Hepatocyte (in vitro differentiated cells): Measurements from ENCODE around the gene EWSR1. TPM values are rescaled to one million over a fixed set of nuclear protein-coding genes. Genes with fewer than 3 reads are reported as not detected.

ENCODE experiments used
- DNase-seq: peaks from one replicate; pipeline ENCODE4 v3.0.0-alpha.2; 2016; ENCODE audit warnings: low spot score
- H2AFZ ChIP-seq: fragments of 200-600 bp; sonication (generic); 2 replicates; pipeline ENCODE4 v1.6.0; 2016; ENCODE audit warnings: antibody characterized with exemption, mild to moderate bottlenecking
- H3K27ac ChIP-seq: fragments of 200-600 bp; sonication (generic); 2 replicates; pipeline ENCODE4 v1.5.1; 2016; ENCODE audit warnings: mild to moderate bottlenecking
- H3K27me3 ChIP-seq: fragments of 200-600 bp; sonication (generic); 2 replicates; pipeline ENCODE4 v1.6.1; 2016
- H3K36me3 ChIP-seq: fragments of 200-600 bp; sonication (generic); replicated peaks from 2 replicates; pipeline ENCODE4 v1.5.1; 2016; ENCODE audit warnings: low read depth; ENCODE audit not compliant: insufficient read depth
- H3K4me1 ChIP-seq: fragments of 200-600 bp; sonication (generic); 2 replicates; pipeline ENCODE4 v1.5.1; 2016; ENCODE audit warnings: mild to moderate bottlenecking, moderate library complexity; ENCODE audit not compliant: insufficient read depth
- H3K4me2 ChIP-seq: fragments of 200-600 bp; sonication (generic); 2 replicates; pipeline ENCODE4 v1.6.0; 2016
- H3K4me3 ChIP-seq: fragments of 200-600 bp; sonication (generic); 2 replicates; pipeline ENCODE4 v1.5.1; 2016; ENCODE audit warnings: mild to moderate bottlenecking
- H3K79me2 ChIP-seq: fragments of 200-600 bp; sonication (generic); 2 replicates; pipeline ENCODE4 v1.6.0; 2017; ENCODE audit warnings: mild to moderate bottlenecking
- H3K9me2 ChIP-seq: fragments of 200-600 bp; sonication (generic); replicated peaks from 2 replicates; pipeline ENCODE4 v1.6.0; 2017; ENCODE audit warnings: mild to moderate bottlenecking; ENCODE audit not compliant: insufficient read depth
- H3K9me3 ChIP-seq: fragments of 200-600 bp; sonication (generic); 2 replicates; pipeline ENCODE4 v1.5.1; 2016; ENCODE audit warnings: low read depth, mild to moderate bottlenecking
- H4K20me1 ChIP-seq: fragments of 200-600 bp; sonication (generic); 2 replicates; pipeline ENCODE4 v1.6.0; 2016; ENCODE audit warnings: mild to moderate bottlenecking; ENCODE audit not compliant: insufficient read depth, poor library complexity, severe bottlenecking
- EZH2 ChIP-seq: fragments of 200-600 bp; sonication (generic); IDR thresholded peaks from 2 replicates; pipeline ENCODE4 v1.6.1; 2016; ENCODE audit warnings: antibody characterized with exemption, mild to moderate bottlenecking, borderline replicate concordance
- EZH2phosphoT487 ChIP-seq: fragments of 200-600 bp; sonication (generic); IDR thresholded peaks from one replicate; pipeline ENCODE4 v1.6.1; 2018; ENCODE audit warnings: antibody characterized with exemption, mild to moderate bottlenecking, low read depth, moderate library complexity; ENCODE audit not compliant: unreplicated experiment, severe bottlenecking
- WGBS: methylation state at CpG from one replicate; pipeline ENCODE4 v1.1.6; 2016; ENCODE audit warnings: low lambda C conversion rate; ENCODE audit errors: missing lambda C conversion rate; 5-methylcytosine and 5-hydroxymethylcytosine counted together
- polyA plus RNA-seq: library from polyadenylated mRNA; unstranded; fragments of >200 nt; fragmentation: Nextera tagmentation; extraction: Ambion mirVana; gene quantifications from 2 replicates; pipeline ENCODE4 v1.2.1, GENCODE V29; 2016
- total RNA-seq: library from RNA; depleted of rRNA; stranded (reverse); fragments of >200 nt; gene quantifications from 2 replicates; pipeline ENCODE4 v1.2.3, GENCODE V29; 2014
- TF ChIP-seq, protein P1 (sequence below): fragments of 200-600 bp; sonication (generic); IDR thresholded peaks from 2 replicates; pipeline ENCODE4 v1.5.1; 2016; ENCODE audit warnings: antibody characterized with exemption, mild to moderate bottlenecking; ENCODE audit not compliant: poor library complexity

The EWSR1 gene
- total and polyA plus RNA-seq, 2 experiments from 2014 or later, result 161 to 269 TPM

DNA sequence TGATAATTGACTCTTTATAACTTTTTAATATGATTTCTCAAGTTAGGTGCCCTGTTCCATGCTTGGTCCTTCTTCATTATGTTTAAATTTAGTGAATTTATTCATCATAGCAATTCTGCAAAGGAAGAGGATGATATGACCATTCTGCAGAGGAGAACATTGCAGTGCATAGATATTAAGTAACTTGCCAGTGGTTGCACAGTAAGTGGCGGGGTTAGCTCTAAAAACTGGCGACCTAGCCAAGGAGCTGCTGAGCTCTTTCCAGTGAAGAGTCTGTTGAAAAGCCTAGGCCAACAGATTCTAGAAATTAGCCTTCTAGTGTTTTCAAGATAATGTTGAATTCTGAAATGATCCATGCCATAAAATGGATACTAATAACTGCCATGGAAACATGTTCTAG lies 4.6 kb downstream of the EWSR1 start:
- Histone ChIP-seq H3K4me3 (no peak overlapping the region), H3K27me3 (no peaks in the 10 kb centered on the region), H3K36me3 (no peaks in the 10 kb centered on the region), H4K20me1 (peaks cover 91% of the 10 kb centered on the region), H3K9me3 (no peaks in the 10 kb centered on the region), H3K27ac (no peak overlapping the region), H2AFZ (no peak overlapping the region), H3K79me2 (peaks cover 94% of the 10 kb centered on the region), H3K4me2 (peak overlapping the region; percentile 94), H3K9me2 (no peaks in the 10 kb centered on the region), H3K4me1 (peaks cover 44% of the 10 kb centered on the region)
- no peak for DNase-seq
- TF ChIP-seq EZH2phosphoT487 (no peak), EZH2 (no peak)
- TF ChIP-seq, protein P1, sequence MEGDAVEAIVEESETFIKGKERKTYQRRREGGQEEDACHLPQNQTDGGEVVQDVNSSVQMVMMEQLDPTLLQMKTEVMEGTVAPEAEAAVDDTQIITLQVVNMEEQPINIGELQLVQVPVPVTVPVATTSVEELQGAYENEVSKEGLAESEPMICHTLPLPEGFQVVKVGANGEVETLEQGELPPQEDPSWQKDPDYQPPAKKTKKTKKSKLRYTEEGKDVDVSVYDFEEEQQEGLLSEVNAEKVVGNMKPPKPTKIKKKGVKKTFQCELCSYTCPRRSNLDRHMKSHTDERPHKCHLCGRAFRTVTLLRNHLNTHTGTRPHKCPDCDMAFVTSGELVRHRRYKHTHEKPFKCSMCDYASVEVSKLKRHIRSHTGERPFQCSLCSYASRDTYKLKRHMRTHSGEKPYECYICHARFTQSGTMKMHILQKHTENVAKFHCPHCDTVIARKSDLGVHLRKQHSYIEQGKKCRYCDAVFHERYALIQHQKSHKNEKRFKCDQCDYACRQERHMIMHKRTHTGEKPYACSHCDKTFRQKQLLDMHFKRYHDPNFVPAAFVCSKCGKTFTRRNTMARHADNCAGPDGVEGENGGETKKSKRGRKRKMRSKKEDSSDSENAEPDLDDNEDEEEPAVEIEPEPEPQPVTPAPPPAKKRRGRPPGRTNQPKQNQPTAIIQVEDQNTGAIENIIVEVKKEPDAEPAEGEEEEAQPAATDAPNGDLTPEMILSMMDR, result no peak
- 92% methylated on average over 2 of the region's 2 CpGs for WGBS

DNA sequence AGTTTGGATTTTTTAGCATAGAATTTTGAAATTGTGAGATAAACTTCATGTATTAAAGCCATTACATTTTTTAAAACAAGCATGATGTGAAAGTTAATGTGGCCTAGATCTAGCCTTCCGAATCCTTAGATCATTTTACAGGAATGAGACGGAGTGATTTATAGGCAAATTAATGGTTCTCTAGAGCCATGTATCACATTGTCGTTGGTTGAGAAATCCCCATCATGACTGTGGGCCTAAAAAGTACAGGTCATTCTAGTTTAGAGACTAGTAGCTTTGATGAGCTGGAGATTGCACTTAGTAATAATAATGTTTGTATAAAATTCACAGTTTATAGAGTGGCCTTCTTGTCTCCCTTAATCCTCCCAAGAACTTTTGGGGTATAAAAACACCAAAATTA lies 7.1 kb downstream of the EWSR1 start:
- TF ChIP-seq EZH2 (no peak), EZH2phosphoT487 (no peak)
- TF ChIP-seq, protein P1, result no peak
- Histone ChIP-seq H3K79me2 (peaks cover 100% of the 10 kb centered on the region), H2AFZ (no peak overlapping the region), H3K9me2 (no peaks in the 10 kb centered on the region), H3K4me1 (peaks cover 37% of the 10 kb centered on the region), H3K4me3 (no peak overlapping the region), H4K20me1 (peaks cover 99% of the 10 kb centered on the region), H3K36me3 (no peaks in the 10 kb centered on the region), H3K27ac (no peak overlapping the region), H3K9me3 (no peaks in the 10 kb centered on the region), H3K27me3 (no peaks in the 10 kb centered on the region), H3K4me2 (no peak overlapping the region)
- no peak for DNase-seq
- WGBS, result 71% methylated on average over 3 of the region's 3 CpGs

DNA sequence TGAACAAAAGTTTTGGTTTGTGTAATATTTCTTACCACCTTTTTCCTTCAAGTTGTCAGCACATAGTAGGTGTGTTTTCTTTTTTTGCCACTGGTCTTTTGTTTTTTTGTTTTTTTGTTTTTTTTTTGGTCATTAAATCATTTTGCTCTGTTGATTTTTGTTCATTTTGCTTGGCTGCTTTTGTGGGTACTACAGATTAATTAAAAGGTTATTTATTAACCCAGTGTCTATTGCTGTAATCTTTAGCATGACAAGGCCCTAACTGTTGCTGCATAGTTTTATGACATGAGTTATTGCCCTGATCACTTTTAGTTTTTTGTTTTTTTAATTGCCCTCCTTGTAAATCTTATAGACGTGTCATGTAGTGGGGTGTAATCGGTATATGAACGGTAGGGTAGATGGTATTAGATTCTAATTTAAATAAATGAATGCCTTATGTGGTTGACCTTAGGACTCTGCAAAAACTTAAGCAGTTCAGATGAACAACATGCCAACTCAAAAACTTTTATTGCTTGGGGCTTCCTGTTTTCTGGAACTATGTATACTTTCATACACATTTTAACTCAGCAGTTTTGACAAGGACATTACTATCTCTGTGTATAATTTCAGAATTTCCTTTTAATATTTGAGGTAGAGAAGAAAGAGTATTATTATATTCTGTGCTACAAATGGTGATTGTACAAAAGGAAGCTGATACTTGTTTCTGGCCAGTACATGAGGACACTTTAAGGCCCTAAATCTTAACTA lies 7.9 kb downstream of the EWSR1 start:
- H3K79me2 ChIP-seq, result peaks cover 99% of the 10 kb centered on the region
- peak overlapping the region; percentile 7 for H3K27ac ChIP-seq
- H3K9me3 ChIP-seq, result no peaks in the 10 kb centered on the region
- no peaks in the 10 kb centered on the region for H3K9me2 ChIP-seq
- no peak overlapping the region for H2AFZ ChIP-seq
- peaks cover 33% of the 10 kb centered on the region for H3K4me1 ChIP-seq
- H3K27me3 ChIP-seq, result no peaks in the 10 kb centered on the region
- peaks cover 99% of the 10 kb centered on the region for H4K20me1 ChIP-seq
- DNase-seq, result no peak
- H3K36me3 ChIP-seq, result no peaks in the 10 kb centered on the region
- WGBS, result 74% methylated on average over 3 of the region's 3 CpGs
- H3K4me3 ChIP-seq, result no peak overlapping the region
- TF ChIP-seq, protein P1, result no peak
- TF ChIP-seq EZH2phosphoT487 (no peak), EZH2 (no peak)
- peak overlapping the region; percentile 56 for H3K4me2 ChIP-seq

DNA sequence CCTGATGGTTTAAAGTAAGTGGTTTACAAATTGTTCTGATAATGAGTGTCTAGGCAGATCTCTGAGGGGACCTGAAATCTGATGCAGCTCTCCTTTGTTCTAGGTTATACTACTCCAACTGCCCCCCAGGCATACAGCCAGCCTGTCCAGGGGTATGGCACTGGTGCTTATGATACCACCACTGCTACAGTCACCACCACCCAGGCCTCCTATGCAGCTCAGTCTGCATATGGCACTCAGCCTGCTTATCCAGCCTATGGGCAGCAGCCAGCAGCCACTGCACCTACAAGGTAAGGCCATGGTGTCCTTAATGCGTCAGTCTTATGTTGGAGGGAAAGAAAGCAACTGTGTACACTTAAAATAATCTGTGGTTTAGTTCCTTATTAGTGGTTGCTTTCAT lies 9.9 kb downstream of the EWSR1 start:
- no peak for DNase-seq
- Histone ChIP-seq H3K9me3 (no peaks in the 10 kb centered on the region), H3K4me2 (no peak overlapping the region), H3K4me1 (peaks cover 21% of the 10 kb centered on the region), H3K4me3 (no peak overlapping the region), H3K27ac (no peak overlapping the region), H3K27me3 (no peaks in the 10 kb centered on the region), H3K79me2 (peaks cover 99% of the 10 kb centered on the region), H3K9me2 (no peaks in the 10 kb centered on the region), H4K20me1 (peaks cover 98% of the 10 kb centered on the region), H2AFZ (no peak overlapping the region), H3K36me3 (no peaks in the 10 kb centered on the region)
- WGBS, result 93% methylated on average over 1 of the region's 1 CpG
- TF ChIP-seq, protein P1, result no peak
- TF ChIP-seq EZH2 (no peak), EZH2phosphoT487 (no peak)
